OCI-LY7 (cell line): Measurements from ENCODE around the gene RBP3.

Experiments used
- CTCF ChIP-seq: fragments of 200-600 bp; sonication (generic); conservative IDR thresholded peaks from 2 replicates; pipeline ENCODE4 v1.5.1; 2014; ENCODE audit warnings: mild to moderate bottlenecking, antibody characterized with exemption, low read length, moderate library complexity, mixed read lengths
- EZH2phosphoT487 ChIP-seq: fragments of 200-600 bp; sonication (generic); IDR thresholded peaks from 2 replicates; pipeline ENCODE4 v1.6.1; 2018; ENCODE audit warnings: low read depth, borderline replicate concordance, mild to moderate bottlenecking, mixed run types, antibody characterized with exemption, low read length, moderate library complexity, mixed read lengths

- TF ChIP-seq CTCF (no peak), EZH2phosphoT487 (no peak)
These were observed 44.3 kb upstream of the RBP3 start for GRCh38 chr10:47303866-47304265.
